A673 (cell line): Measurements from ENCODE around the gene DCP1B. TPM values are rescaled to one million over a fixed set of nuclear protein-coding genes. Genes with fewer than 3 reads are reported as not detected.

Experiments used
- BruUV-seq: library from RNA; stranded (reverse); fragments of 400-500 nt; replicated peaks from 2 replicates; lab custom pipeline; 2021; lab: Mats Ljungman, UMichigan
- CTCF ChIA-PET: fragments of 300-600 bp; sonication (Branson Sonifier 250); formaldehyde crosslinking; loops from one replicate; lab custom pipeline; 2022; ENCODE audit warnings: antibody characterized with exemption; lab: Charles Lee
- POLR2A ChIA-PET: fragments of 300-600 bp; sonication (Branson Sonifier 250); formaldehyde crosslinking; loops from one replicate; lab custom pipeline; 2022; ENCODE audit warnings: antibody characterized with exemption; ENCODE audit not compliant: low non-redundant PET; lab: Charles Lee
- DNase-seq: peaks from one replicate; pipeline ENCODE4 v3.0.0-alpha.2; 2015; ENCODE audit warnings: low spot score
- H3K27ac ChIP-seq: fragments of 200-600 bp; sonication (generic); 2 replicates; pipeline ENCODE4 v1.5.1; 2016; ENCODE audit warnings: mixed run types, low read depth, mild to moderate bottlenecking, mixed read lengths, antibody characterized with exemption, low read length; ENCODE audit not compliant: poor library complexity, severe bottlenecking
- H3K27me3 ChIP-seq: fragments of 200-600 bp; sonication (generic); replicated peaks from 2 replicates; pipeline ENCODE4 v1.6.1; 2017; ENCODE audit warnings: mixed run types, low read depth, mild to moderate bottlenecking, mixed read lengths, antibody characterized with exemption, low read length; ENCODE audit not compliant: insufficient read depth, poor library complexity
- H3K36me3 ChIP-seq: fragments of 200-600 bp; sonication (generic); 2 replicates; pipeline ENCODE4 v1.6.1; 2016; ENCODE audit warnings: mixed run types, mild to moderate bottlenecking, mixed read lengths, antibody characterized with exemption, low read length; ENCODE audit not compliant: insufficient read depth, poor library complexity, severe bottlenecking
- H3K4me1 ChIP-seq: fragments of 200-600 bp; sonication (generic); 2 replicates; pipeline ENCODE4 v1.6.1; 2017; ENCODE audit warnings: mixed run types, mild to moderate bottlenecking, mixed read lengths, antibody characterized with exemption, low read length; ENCODE audit not compliant: insufficient read depth, poor library complexity, severe bottlenecking
- H3K4me3 ChIP-seq: fragments of 200-600 bp; sonication (generic); 2 replicates; pipeline ENCODE4 v1.5.1; 2016; ENCODE audit warnings: low read depth, mixed run types, mild to moderate bottlenecking, mixed read lengths, low read length; ENCODE audit not compliant: poor library complexity, severe bottlenecking
- H3K9me3 ChIP-seq: fragments of 200-600 bp; sonication (generic); 2 replicates; pipeline ENCODE4 v1.6.1; 2016; ENCODE audit warnings: mixed run types, low read depth, mild to moderate bottlenecking, mixed read lengths, antibody characterized with exemption, low read length; ENCODE audit not compliant: poor library complexity, severe bottlenecking
- EZH2 ChIP-seq: fragments of 200-600 bp; sonication (generic); IDR thresholded peaks from 2 replicates; pipeline ENCODE4 v1.6.1; 2017; ENCODE audit warnings: borderline replicate concordance, low read depth, mild to moderate bottlenecking, mixed read lengths, antibody characterized with exemption, low read length; ENCODE audit not compliant: poor library complexity, severe bottlenecking
- intact Hi-C: fragments of 100-400 bp; cut with micrococcal nuclease; formaldehyde crosslinking; loops from one replicate; pipeline ENCODE4 v1.10.0; 2022; ENCODE audit not compliant: unreplicated experiment
- total RNA-seq: library from RNA; stranded (reverse); gene quantifications from 2 replicates; pipeline ENCODE4 v1.2.3, GENCODE V29; 2021
- TF ChIP-seq, protein P1 (sequence below): fragments of 300-800, 200-600 bp; sonication (generic); conservative IDR thresholded peaks from 2 replicates; pipeline ENCODE4 v1.5.1; 2017; ENCODE audit warnings: low read depth, mild to moderate bottlenecking, antibody characterized with exemption, low read length, moderate library complexity, mixed read lengths

DCP1B gene
- total RNA-seq, 1 experiment from 2014 or later = 8.8 TPM

GRCh38 chr12:1927751-1928351, 76.4 kb downstream of the DCP1B start:
- TF ChIP-seq, protein P1, sequence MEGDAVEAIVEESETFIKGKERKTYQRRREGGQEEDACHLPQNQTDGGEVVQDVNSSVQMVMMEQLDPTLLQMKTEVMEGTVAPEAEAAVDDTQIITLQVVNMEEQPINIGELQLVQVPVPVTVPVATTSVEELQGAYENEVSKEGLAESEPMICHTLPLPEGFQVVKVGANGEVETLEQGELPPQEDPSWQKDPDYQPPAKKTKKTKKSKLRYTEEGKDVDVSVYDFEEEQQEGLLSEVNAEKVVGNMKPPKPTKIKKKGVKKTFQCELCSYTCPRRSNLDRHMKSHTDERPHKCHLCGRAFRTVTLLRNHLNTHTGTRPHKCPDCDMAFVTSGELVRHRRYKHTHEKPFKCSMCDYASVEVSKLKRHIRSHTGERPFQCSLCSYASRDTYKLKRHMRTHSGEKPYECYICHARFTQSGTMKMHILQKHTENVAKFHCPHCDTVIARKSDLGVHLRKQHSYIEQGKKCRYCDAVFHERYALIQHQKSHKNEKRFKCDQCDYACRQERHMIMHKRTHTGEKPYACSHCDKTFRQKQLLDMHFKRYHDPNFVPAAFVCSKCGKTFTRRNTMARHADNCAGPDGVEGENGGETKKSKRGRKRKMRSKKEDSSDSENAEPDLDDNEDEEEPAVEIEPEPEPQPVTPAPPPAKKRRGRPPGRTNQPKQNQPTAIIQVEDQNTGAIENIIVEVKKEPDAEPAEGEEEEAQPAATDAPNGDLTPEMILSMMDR = no peak
- TF ChIP-seq EZH2 = no peak
- ChIA-PET POLR2A (no interaction called here), CTCF (no interaction called here)
- no TSS peak for BruUV-seq
- no peaks in the 10 kb centered on the region for H3K36me3 ChIP-seq
- DNase-seq = no peak
- intact Hi-C loops = no loop called here
- H3K27ac ChIP-seq = no peak overlapping the region
- H3K9me3 ChIP-seq = no peaks in the 10 kb centered on the region
- no peaks in the 10 kb centered on the region for H3K27me3 ChIP-seq
- peaks cover 3% of the 10 kb centered on the region for H3K4me1 ChIP-seq
- H3K4me3 ChIP-seq = no peak overlapping the region

- H3K27ac ChIP-seq = no peak overlapping the region
- TF ChIP-seq, protein P1 = no peak
- no peak for TF ChIP-seq EZH2
- CTCF ChIA-PET = no interaction called here
- DNase-seq = no peak
- no peaks in the 10 kb centered on the region for H3K9me3 ChIP-seq
- no peaks in the 10 kb centered on the region for H3K36me3 ChIP-seq
- intact Hi-C loops = no loop called here
- H3K27me3 ChIP-seq = no peaks in the 10 kb centered on the region
- H3K4me1 ChIP-seq = no peaks in the 10 kb centered on the region
- no peak overlapping the region for H3K4me3 ChIP-seq
- no TSS peak for BruUV-seq
- POLR2A ChIA-PET = no interaction called here
Observed at GRCh38 chr12:1927051-1927680, 77.1 kb downstream of the DCP1B start.

GRCh38 chr12:1926251-1926657, 78.0 kb downstream of the DCP1B start:
- no peak for TF ChIP-seq EZH2
- TF ChIP-seq, protein P1 = no peak
- ChIA-PET CTCF (no interaction called here), POLR2A (no interaction called here)
- no peak for DNase-seq
- Histone ChIP-seq H3K4me3 (no peak overlapping the region), H3K27me3 (no peaks in the 10 kb centered on the region), H3K9me3 (no peaks in the 10 kb centered on the region), H3K36me3 (no peaks in the 10 kb centered on the region), H3K27ac (no peak overlapping the region), H3K4me1 (no peaks in the 10 kb centered on the region)
- intact Hi-C loops = no loop called here
- BruUV-seq = no TSS peak
